GM23338 (cell line): ENCODE results near the gene TBCD.

Experiments used
- CTCF ChIP-seq, 2 experiments: fragments of 200-600 bp in 1 of 2; sonication (generic) in 1 of 2; conservative IDR thresholded peaks; 2 replicates each; pipeline versions ENCODE4 v1.5.1 to v1.6.1; 2016 to 2017; ENCODE audit warnings: antibody characterized with exemption in 2 of 2, low read depth in 2 of 2, mild to moderate bottlenecking in 2 of 2, moderate library complexity in 1 of 2
- EZH2 ChIP-seq: fragments of 200-600 bp; sonication (generic); IDR thresholded peaks from one replicate; pipeline ENCODE4 v1.8.0; 2017; ENCODE audit warnings: antibody characterized with exemption, mild to moderate bottlenecking, low read depth; ENCODE audit not compliant: unreplicated experiment
- EZH2phosphoT487 ChIP-seq: fragments of 200-600 bp; sonication (generic); IDR thresholded peaks from one replicate; pipeline ENCODE4 v1.8.1; 2018; ENCODE audit warnings: antibody characterized with exemption; ENCODE audit not compliant: unreplicated experiment
- JUNB ChIP-seq: IDR thresholded peaks from one replicate; pipeline ENCODE4 v1.6.1; 2016; ENCODE audit warnings: antibody characterized with exemption; ENCODE audit not compliant: unreplicated experiment
- POLR2AphosphoS5 ChIP-seq: IDR thresholded peaks from 2 replicates; pipeline ENCODE4 v1.6.1; 2016; ENCODE audit warnings: antibody characterized with exemption, low read depth
- ZNF331 ChIP-seq: fragments of 250-450 bp; sonication (Bioruptor Pico); IDR thresholded peaks from 2 replicates; pipeline ENCODE4 v1.5.0; 2020; ENCODE audit warnings: low read depth, mild to moderate bottlenecking, moderate library complexity
- TF ChIP-seq, protein P1 (sequence below): IDR thresholded peaks from 2 replicates; pipeline ENCODE4 v1.6.1; 2016; ENCODE audit warnings: antibody characterized with exemption
- TF ChIP-seq, protein P2 (sequence below): IDR thresholded peaks from one replicate; pipeline ENCODE4 v1.6.1; 2018; ENCODE audit warnings: antibody characterized with exemption; ENCODE audit not compliant: unreplicated experiment

DNA sequence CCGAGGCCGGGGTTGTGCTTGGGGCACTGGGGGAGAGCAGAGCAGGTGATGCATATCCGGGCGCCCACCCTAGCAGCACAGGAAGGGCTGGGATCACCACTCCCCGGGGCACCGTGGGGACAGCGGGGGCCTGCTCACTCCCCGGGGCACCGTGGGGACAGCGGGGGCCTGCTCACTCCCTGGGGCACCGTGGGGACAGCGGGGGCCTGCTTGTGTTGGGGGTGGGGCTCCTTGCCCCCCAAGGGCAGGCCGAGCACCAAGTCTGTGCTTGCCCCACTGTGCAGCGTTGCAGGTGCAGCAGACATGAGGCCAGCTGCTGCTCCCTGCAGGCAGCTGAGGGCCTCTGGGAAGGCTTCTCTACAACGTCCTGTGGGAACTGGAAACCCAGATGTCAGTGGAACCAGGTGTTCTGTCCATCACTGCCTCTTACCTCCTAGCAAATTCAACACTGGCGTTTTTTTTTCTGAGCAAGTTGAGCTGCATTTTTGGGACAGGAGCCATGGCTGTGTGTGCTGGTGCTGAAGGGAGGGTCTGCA lies 112.9 kb downstream of the TBCD start:
- TF ChIP-seq CTCF (conservative IDR thresholded peaks at IDR 0.05; ENCODE audit: low read depth in 2 of 2) (no peak), POLR2AphosphoS5 (no peak), JUNB (no peak), EZH2 (no peak), ZNF331 (CRISPR knock-in tag) (no peak), EZH2phosphoT487 (no peak)
- TF ChIP-seq, protein P1, sequence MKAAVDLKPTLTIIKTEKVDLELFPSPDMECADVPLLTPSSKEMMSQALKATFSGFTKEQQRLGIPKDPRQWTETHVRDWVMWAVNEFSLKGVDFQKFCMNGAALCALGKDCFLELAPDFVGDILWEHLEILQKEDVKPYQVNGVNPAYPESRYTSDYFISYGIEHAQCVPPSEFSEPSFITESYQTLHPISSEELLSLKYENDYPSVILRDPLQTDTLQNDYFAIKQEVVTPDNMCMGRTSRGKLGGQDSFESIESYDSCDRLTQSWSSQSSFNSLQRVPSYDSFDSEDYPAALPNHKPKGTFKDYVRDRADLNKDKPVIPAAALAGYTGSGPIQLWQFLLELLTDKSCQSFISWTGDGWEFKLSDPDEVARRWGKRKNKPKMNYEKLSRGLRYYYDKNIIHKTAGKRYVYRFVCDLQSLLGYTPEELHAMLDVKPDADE: no peak
- TF ChIP-seq, protein P2, sequence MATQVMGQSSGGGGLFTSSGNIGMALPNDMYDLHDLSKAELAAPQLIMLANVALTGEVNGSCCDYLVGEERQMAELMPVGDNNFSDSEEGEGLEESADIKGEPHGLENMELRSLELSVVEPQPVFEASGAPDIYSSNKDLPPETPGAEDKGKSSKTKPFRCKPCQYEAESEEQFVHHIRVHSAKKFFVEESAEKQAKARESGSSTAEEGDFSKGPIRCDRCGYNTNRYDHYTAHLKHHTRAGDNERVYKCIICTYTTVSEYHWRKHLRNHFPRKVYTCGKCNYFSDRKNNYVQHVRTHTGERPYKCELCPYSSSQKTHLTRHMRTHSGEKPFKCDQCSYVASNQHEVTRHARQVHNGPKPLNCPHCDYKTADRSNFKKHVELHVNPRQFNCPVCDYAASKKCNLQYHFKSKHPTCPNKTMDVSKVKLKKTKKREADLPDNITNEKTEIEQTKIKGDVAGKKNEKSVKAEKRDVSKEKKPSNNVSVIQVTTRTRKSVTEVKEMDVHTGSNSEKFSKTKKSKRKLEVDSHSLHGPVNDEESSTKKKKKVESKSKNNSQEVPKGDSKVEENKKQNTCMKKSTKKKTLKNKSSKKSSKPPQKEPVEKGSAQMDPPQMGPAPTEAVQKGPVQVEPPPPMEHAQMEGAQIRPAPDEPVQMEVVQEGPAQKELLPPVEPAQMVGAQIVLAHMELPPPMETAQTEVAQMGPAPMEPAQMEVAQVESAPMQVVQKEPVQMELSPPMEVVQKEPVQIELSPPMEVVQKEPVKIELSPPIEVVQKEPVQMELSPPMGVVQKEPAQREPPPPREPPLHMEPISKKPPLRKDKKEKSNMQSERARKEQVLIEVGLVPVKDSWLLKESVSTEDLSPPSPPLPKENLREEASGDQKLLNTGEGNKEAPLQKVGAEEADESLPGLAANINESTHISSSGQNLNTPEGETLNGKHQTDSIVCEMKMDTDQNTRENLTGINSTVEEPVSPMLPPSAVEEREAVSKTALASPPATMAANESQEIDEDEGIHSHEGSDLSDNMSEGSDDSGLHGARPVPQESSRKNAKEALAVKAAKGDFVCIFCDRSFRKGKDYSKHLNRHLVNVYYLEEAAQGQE: no peak
